Measurements from ENCODE around the gene ALDOA. TPM values are rescaled to one million over a fixed set of nuclear protein-coding genes. Genes with fewer than 3 reads are reported as not detected.
A peak's percentile ranks its signal among the peaks of the same experiment; 100 is the strongest.

Gene ALDOA
- total and polyA plus RNA-seq, 10 of the 15 experiments (the other 5 are each of a cell fraction or from before 2014, with no cell fraction given) = 218 to 2,339 (median 1,095) TPM

DNA sequence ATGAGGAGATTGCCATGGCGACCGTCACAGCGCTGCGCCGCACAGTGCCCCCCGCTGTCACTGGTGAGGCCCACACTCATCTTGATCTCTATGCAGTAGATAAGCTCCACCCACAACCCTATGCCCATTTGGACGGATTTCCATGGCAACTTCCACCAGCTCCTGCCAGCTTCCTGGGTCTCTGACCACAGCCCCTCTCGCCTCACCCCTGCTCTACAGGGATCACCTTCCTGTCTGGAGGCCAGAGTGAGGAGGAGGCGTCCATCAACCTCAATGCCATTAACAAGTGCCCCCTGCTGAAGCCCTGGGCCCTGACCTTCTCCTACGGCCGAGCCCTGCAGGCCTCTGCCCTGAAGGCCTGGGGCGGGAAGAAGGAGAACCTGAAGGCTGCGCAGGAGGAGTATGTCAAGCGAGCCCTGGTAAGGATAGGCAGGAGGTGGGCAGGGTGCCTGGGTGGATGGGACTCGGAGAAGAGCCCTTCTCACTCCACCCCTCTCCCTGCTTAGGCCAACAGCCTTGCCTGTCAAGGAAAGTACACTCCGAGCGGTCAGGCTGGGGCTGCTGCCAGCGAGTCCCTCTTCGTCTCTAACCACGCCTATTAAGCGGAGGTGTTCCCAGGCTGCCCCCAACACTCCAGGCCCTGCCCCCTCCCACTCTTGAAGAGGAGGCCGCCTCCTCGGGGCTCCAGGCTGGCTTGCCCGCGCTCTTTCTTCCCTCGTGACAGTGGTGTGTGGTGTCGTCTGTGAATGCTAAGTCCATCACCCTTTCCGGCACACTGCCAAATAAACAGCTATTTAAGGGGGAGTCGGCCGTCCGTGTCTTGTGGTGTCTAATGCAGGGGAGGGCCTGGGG, 4.3 kb downstream of the ALDOA start:
- no peaks in the 10 kb centered on the region for H3K27me3 ChIP-seq (replicated peaks in 1 of 2; ENCODE audit: control insufficient read depth in 2 of 2, insufficient read depth in 2 of 2, low read length in 1 of 2)
- H3K4me2 ChIP-seq (ENCODE audit: control insufficient read depth, insufficient read depth) = peak overlapping the region; percentile 66
- BruUV-seq (replicated peaks) = TSS peak; percentile 61
- ChIA-PET POLR2A (interaction anchor here (1.2 kb wide), 1 partner anchor 14 kb away, joined by 3 read pairs; no protein-coding TSS in a partner anchor), CTCF (interaction anchor here (1.1 kb wide), 1 partner anchor 22 kb away, joined by 3 read pairs; the partner anchor contains the start of gene TBX6), SMC1A (ENCODE audit: uncharacterized antibody, unreplicated experiment) (no interaction called here), RAD21 (ENCODE audit: unreplicated experiment) (no interaction called here)
- peaks cover 24% of the 10 kb centered on the region for H3K4me1 ChIP-seq (ENCODE audit: control insufficient read depth, insufficient read depth, low read length)
- peaks cover 56% of the 10 kb centered on the region for H3K79me2 ChIP-seq (ENCODE audit: control insufficient read depth, insufficient read depth, low read length)
- DNase-seq (ENCODE audit: low read depth, low spot score) = no peak
- H3K4me3 ChIP-seq = no peak overlapping the region; the same call in 1 of the 2 replicates
- FAIRE-seq = no peak
- intact Hi-C loops (cut with micrococcal nuclease; ENCODE audit: unreplicated experiment) = no loop called here
- H3K36me3 ChIP-seq (ENCODE audit: control insufficient read depth in 2 of 2, insufficient read depth in 2 of 2, low read length in 1 of 2) = peaks cover 30 to 32% of the 10 kb centered on the region in 2 experiments
- H4K20me1 ChIP-seq (ENCODE audit: control insufficient read depth, insufficient read depth) = peaks cover 24% of the 10 kb centered on the region
- no peak overlapping the region for H2AFZ ChIP-seq (ENCODE audit: control insufficient read depth, low read depth, low read length)
- ATAC-seq = no peak
- 96% methylated on average over 31 of the region's 31 CpGs for WGBS (ENCODE audit: insufficient coverage, insufficient replicate concordance, low lambda C conversion rate, missing lambda C conversion rate)
- no peak overlapping the region for H3K9ac ChIP-seq (ENCODE audit: control insufficient read depth, insufficient read depth, low read length)
- no peak overlapping the region for H3K27ac ChIP-seq (ENCODE audit: control insufficient read depth, insufficient read depth)
- in situ Hi-C loops (cut with MboI) = no loop called here
- no peaks in the 10 kb centered on the region for H3K9me3 ChIP-seq (replicated peaks; ENCODE audit: control insufficient read depth, insufficient read depth, low read length)
- 0 out of 2 replicates have a peak, but pooled peaks have one; percentile 62 for TF ChIP-seq POLR2AphosphoS2 (IDR thresholded peaks at IDR 0.05; ENCODE audit: low read depth, low read length)
- TF ChIP-seq, protein P1, sequence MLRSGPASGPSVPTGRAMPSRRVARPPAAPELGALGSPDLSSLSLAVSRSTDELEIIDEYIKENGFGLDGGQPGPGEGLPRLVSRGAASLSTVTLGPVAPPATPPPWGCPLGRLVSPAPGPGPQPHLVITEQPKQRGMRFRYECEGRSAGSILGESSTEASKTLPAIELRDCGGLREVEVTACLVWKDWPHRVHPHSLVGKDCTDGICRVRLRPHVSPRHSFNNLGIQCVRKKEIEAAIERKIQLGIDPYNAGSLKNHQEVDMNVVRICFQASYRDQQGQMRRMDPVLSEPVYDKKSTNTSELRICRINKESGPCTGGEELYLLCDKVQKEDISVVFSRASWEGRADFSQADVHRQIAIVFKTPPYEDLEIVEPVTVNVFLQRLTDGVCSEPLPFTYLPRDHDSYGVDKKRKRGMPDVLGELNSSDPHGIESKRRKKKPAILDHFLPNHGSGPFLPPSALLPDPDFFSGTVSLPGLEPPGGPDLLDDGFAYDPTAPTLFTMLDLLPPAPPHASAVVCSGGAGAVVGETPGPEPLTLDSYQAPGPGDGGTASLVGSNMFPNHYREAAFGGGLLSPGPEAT (IDR thresholded peaks at IDR 0.05; ENCODE audit: low read depth) = no peak

DNA sequence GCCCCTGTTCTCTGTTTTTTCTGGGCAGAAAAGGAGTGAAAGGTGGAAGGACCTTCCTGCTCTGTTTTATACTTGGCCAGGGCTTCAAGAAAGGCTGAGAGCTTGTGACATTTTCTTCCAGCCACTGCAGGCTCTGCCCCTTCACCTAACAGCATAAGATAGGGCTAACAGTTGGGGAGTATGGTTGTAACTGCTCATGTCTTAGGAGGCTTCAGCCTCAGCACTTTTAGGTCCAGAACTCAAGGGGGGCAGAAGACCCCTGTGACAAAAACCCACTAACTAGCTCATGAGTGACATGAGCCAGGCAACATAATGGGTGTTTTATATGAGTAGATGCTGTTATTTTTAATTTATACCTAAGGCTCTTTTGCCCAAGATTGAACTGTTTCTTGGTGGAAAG, 4.9 kb downstream of the ALDOA start:
- FAIRE-seq = no peak
- H3K27ac ChIP-seq (ENCODE audit: control insufficient read depth, insufficient read depth) = no peak overlapping the region
- in situ Hi-C loops (cut with MboI) = no loop called here

More for the DNA sequence above, 4.9 kb downstream of the ALDOA start:
- no peak for ATAC-seq
- H3K4me1 ChIP-seq (ENCODE audit: control insufficient read depth, insufficient read depth, low read length) = peaks cover 26% of the 10 kb centered on the region
- ChIA-PET SMC1A (ENCODE audit: uncharacterized antibody, unreplicated experiment) (no interaction called here), RAD21 (ENCODE audit: unreplicated experiment) (no interaction called here), CTCF (interaction anchor here (1.1 kb wide), 1 partner anchor 21 kb away, joined by 3 read pairs; the partner anchor contains the start of gene TBX6), POLR2A (no interaction called here)
- H3K4me2 ChIP-seq (ENCODE audit: control insufficient read depth, insufficient read depth) = no peak overlapping the region
- H3K9me3 ChIP-seq (replicated peaks; ENCODE audit: control insufficient read depth, insufficient read depth, low read length) = no peaks in the 10 kb centered on the region
- intact Hi-C loops (cut with micrococcal nuclease; ENCODE audit: unreplicated experiment) = no loop called here
- no peak for TF ChIP-seq ETV6 (conservative IDR thresholded peaks at IDR 0.05 in 1 of 2, IDR thresholded peaks at IDR 0.05 in 1 of 2; ENCODE audit: borderline replicate concordance in 1 of 2, low read depth in 1 of 2)
- peak; percentile 47; the same call in 1 of the 2 replicates for TF ChIP-seq POLR2AphosphoS2 (IDR thresholded peaks at IDR 0.05; ENCODE audit: low read depth, low read length)
- no peak overlapping the region for H2AFZ ChIP-seq (ENCODE audit: control insufficient read depth, low read depth, low read length)
- no peak for DNase-seq (ENCODE audit: low read depth, low spot score)
- H3K4me3 ChIP-seq = no peak overlapping the region
- H3K9ac ChIP-seq (ENCODE audit: control insufficient read depth, insufficient read depth, low read length) = no peak overlapping the region
- H3K36me3 ChIP-seq (ENCODE audit: control insufficient read depth in 2 of 2, insufficient read depth in 2 of 2, low read length in 1 of 2) = peaks cover 30 to 32% of the 10 kb centered on the region in 2 experiments
- H4K20me1 ChIP-seq (ENCODE audit: control insufficient read depth, insufficient read depth) = peaks cover 24% of the 10 kb centered on the region
- BruUV-seq (replicated peaks) = no TSS peak
- H3K27me3 ChIP-seq (replicated peaks in 1 of 2; ENCODE audit: control insufficient read depth in 2 of 2, insufficient read depth in 2 of 2, low read length in 1 of 2) = no peaks in the 10 kb centered on the region
- H3K79me2 ChIP-seq (ENCODE audit: control insufficient read depth, insufficient read depth, low read length) = peaks cover 51% of the 10 kb centered on the region

Measured in GM12878 (cell line).